Bone marrow (tissue), 2 donors: Measurements from ENCODE around the gene OR8G1.
"Not testable (repeated sequence)": the region's sequence is repeated elsewhere in the genome, so short reads cannot be mapped to it uniquely, and the experiment has no call there.

ENCODE experiments used
- DNase-seq, 2 donors: peaks; one replicate each; lab custom pipeline; 2025; lab: John Stamatoyannopoulos, UW

Gene OR8G1

DNA sequence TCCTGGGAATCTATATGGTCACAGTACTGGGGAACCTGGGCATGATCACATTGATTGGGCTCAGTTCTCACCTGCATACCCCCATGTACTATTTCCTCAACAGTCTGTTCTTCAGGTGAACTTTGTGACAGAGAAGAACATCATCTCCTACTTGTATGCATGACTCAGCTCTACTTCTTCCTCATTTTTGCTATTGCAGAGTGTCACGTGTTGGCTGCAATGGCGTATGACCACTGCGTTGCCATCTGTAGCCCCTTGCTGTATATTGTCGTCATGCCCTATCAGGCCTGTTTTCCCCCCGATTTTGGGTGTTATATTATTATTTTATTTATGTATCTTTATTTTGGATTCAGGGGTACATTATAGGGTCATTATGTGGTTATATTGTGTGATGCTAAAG lies 2.4 kb upstream of the OR8G1 start:
- no peak for DNase-seq

DNA sequence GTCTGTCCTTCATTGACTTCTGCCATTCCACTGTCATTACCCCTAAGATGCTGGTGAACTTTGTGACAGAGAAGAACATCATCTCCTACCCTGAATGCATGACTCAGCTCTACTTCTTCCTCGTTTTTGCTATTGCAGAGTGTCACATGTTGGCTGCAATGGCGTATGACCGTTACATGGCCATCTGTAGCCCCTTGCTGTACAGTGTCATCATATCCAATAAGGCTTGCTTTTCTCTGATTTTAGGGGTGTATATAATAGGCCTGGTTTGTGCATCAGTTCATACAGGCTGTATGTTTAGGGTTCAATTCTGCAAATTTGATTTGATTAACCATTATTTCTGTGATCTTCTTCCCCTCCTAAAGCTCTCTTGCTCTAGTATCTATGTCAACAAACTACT lies 9.0 kb downstream of the OR8G1 start:
- DNase-seq = not testable (repeated sequence)

DNA sequence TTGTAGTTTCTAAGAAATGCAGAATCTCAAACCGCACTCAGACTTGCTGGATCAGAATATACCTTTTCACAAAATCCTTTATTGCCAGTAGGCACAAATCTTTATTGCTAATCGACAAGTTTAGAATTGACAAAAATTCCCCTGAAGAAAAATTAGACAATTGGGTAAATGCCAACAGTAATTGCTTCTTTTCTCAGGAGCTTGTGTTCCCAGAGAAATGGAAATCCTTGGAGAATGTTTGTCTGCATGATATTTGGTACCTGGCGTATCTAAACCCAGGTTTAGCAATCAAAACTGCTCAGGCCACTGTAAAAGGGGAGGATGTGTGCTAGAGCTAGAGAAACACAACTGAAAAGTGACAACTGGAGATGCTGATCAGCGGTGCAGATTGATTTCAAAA lies 15.2 kb downstream of the OR8G1 start, which contains the start of gene OR8G5:
Gene OR8G5, plus strand, starts transcription at position 301 of the 400 bp plus-strand sequence. CDS start 8,556 bp downstream, outside the sequence.
- no peak for DNase-seq

DNA sequence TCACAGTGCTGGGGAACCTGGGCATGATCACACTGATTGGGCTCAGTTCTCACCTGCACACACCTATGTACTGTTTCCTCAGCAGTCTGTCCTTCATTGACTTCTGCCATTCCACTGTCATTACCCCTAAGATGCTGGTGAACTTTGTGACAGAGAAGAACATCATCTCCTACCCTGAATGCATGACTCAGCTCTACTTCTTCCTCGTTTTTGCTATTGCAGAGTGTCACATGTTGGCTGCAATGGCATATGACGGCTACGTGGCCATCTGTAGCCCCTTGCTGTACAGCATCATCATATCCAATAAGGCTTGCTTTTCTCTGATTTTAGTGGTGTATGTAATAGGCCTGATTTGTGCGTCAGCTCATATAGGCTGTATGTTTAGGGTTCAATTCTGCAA lies 24.1 kb downstream of the OR8G1 start:
- not testable (repeated sequence) for DNase-seq

DNA sequence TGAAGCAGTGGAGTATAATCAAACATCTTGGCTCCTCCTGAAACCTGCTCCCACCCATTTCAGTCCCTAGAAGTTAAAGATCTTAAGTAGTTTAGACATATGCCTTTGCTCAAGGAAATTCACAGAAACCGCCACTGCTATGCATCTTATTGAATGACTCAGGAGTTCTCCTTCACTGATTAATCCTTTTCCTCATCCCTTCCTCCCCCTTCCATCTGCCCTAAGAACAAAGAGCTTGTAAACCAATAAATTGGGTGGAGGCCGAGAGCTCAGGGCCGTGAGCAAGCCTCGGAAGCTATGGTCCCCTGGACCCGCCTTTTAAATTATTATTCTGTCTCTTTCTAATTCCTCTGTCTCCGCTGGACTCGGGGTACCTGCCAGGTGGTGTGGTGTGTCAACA lies 30.0 kb downstream of the OR8G1 start:
- DNase-seq = not testable (repeated sequence)

DNA sequence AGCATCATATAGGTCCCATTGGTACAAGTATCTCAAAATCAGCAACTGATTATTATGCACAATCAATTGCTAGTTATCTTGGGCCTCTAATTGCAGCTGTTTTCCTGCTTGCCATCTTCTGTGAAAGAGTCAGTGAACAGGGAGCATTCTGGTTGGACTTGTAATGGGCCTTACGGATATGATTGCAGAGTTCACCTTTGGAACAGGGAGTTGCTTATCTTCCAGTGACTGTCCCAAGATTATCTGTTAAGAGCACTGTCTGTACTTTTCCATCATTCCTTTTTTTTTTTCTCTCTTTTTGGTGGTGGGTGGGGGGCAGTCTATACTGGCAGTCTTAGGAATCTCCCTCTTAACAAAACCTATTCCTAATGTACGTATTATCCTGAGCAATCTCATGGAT lies 33.1 kb downstream of the OR8G1 start:
- no peak for DNase-seq

DNA sequence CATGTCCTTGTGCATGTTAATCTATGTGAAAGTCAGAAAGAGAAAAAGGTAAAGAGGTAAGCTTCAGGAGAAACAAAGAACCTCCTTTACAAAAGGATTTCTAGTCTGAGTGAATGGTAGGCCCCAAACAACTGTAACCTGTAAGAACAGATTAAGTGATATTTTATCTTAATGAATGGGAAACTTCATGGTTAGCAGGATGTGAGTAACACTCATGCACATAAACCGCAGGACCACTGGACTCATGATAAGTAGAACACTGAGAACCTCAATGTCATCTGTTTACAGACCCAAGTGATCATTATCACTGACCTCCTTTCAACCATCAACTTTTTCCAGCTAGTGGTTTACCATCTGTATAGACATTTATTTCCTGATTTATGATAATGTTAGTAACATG lies 35.2 kb downstream of the OR8G1 start:
- DNase-seq = peak in 1 of 2 donors; percentile 78

DNA sequence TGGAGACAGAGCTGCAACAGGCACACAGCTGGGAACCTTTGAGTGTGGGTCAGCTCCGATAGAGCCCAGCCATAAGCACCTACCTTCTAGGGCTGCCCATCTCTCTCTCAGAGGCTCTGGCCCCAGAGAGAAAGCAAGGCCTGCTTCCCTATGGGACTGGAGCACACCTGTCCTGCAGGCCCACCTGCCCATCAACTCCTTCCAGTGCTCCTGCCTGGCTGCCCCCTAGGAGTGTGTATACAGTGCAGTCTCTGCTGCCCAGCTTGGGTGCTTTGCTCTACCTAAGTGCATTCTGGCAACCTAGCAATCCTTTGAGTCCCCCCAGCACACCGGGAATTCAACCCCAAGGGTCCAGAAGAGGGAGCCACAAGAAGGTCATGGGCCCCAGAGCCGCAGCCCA lies 36.3 kb downstream of the OR8G1 start:
- no peak for DNase-seq

DNA sequence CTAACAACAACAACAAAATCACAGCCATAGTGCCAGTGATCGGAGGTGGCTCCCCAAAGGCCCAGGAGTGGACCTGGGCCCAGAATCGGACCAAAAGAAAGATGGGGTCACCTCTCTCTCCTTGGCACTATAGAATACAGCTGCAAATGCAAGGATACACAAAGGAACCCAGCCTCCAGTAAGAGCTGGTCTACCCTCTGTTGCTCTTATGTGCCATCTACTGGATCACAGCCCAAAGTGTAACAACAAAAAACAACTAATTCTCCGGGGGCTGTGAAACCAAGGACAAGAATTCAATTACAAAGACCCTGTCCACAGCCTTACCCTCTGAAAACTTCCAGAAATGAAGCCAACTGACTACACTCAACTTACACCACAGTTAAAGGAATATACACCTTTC lies 36.9 kb downstream of the OR8G1 start:
- no peak for DNase-seq

DNA sequence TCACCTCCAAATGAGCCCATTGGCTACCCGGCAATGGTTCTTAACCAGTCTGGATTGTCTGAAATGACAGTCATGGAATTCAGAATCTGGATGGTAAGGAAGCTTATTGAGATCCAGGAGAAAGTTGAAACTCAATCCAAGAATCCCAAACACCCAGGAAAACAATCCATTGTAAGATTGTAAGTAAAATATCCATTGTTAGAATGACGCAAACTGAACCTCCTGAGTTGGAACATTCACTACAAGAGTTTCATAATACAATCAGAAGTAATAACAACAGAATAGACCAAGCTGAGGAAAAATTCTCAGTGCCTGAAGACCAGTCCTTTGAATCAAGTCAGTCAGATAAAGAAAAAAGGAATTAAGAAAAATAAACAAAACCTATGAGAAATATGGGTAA lies 37.4 kb downstream of the OR8G1 start:
- DNase-seq = no peak

DNA sequence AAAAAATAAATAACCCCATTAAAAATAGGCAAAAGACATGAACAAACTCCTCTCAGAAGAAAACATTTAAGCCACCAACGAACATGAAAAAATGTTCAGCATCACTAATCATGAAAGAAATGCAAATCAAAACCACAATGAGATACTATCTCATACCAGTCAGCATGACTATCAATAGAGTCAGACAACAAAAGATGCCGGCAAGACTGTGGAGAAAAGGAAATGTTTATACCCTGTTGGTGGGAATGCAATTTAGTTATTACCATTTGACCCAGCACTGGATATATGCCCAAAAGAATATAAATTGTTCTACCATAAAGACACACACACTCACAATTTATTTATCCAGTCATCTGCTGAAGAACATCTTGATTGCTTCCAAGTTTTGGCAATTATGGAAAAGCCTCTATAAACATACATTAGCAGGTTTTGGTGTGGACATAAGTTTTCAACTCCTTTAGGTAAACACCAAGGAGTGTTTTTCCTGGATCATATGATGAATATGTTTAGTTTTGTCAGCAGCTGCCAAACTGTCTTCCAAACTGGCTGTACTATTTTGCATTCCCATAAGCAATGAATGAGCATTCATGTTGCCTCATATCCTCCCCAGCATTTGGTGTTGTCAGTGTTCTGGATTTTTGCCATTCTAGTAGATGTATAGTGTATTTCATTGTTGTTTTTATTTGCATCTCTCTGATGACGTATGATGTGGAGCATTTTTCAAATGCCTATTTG lies 44.9 kb downstream of the OR8G1 start:
- no peak for DNase-seq

DNA sequence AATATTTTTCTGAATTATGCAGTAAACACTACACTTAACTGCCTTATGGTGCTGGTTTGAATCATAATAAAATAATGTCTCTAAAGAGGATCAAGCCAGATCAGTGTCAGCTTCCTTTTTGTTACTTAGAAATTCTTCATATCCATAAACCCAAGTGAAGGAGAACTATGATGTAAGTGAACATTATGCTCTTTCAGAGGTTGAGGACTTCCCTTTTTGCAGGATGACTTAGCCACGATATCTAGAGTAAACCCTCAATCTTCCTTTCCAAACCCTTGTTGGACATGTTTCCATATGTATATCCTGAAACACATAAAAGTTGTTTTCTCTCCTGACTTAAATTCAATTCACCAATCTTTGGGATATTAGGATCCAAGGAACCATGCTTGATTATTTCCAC lies 53.8 kb downstream of the OR8G1 start:
- DNase-seq = no peak

DNA sequence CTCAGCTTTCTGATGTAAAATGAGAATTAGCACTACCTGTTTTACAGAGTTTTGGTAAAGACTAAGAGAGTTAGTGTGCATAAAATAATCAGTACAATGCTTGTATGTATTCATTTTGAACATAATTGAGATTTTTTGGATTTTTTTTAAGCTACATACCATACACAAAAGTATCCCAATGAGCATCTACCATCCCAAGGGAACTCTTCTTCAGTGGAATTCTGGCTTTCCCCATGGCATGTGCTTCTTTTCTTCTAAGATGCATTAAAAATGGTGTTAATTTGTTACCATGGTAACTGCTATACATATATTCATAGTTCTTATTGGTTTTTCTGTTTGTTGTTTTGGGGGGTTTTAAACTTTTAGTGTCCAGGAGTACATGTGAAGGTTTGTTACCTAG lies 55.1 kb downstream of the OR8G1 start:
- no peak for DNase-seq

DNA sequence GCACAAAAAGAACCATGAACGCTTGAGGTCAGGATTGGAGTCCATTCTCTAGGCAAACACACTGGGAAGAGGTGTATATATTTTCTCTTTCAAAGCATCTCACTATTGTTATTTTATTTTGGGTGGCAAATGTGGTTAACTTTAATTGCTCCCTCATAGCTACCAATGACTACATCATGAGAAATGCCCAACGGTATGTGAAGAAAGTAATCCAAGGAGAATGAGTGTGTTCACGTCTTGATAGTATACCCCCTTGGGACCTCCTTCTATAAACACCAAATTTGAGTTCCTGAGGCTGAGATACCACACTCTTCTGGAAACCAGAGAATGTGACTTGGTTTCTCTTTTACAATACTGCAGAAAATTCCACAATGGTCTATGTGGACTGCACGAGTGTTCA lies 57.0 kb downstream of the OR8G1 start:
- DNase-seq = no peak

DNA sequence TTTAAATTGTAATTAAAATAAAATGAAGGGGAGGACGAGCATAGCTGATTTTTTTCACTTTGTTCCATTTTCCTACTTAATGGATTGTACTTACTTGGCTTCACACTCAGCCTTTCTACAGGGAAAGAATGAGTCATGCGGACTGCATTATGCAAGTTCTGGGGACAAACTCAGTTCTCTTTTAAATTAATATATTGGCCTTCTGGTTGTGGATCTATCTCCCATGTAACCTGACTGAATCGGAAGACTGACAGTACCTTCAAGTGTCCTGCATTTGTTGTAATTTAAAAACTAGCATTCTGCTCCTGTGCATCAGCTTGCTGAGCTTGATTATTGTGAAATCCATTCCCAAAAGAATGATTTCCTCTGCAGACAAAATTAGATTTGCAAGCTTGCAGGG lies 60.7 kb downstream of the OR8G1 start:
- DNase-seq = no peak

DNA sequence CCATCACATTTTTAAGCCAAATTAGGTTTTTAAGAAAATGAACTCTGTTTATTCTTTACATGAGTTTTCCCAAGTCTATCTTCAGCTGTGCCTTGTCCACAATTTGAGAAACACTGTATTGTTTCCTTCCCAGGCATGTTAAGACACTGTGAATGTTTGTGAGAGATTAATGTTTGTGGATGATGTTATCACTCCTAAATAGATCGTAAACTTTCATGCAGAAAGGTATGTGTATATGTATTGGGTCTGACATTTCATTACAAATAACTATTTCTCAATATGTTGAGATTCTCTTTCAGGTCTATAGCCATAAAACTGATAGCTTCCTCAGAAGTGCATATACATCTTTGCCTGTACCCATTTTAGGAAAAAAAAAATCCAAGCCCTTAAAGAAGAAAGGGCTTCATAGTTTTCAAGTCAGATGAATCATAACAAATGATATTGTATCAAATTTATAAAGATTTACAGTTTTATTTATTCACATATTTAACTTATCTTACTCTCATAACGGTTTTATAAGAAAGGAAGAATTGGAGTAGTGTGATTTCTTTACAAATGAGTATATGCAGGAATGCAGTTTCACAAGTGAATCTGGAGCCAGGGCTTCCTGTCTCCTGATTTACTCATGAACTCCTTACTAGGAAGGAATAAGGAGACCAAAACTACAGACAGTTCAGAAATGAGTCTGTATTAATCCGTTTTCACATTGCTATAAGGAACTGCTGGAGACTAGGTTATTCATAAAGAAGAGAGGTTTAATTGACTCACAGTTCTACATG lies 61.6 kb downstream of the OR8G1 start:
- no peak for DNase-seq
